Lower leg skin (tissue), 4 donors: ENCODE data around the gene CFAP74. TPM values are rescaled to one million over a fixed set of nuclear protein-coding genes. Genes with fewer than 3 reads are reported as not detected.

Experiments used
- DNase-seq, 2 donors: peaks; one replicate each; pipeline ENCODE4 v3.0.0-alpha.2; 2019; ENCODE audit warnings: low spot score in 2 of 2
- H3K4me3 ChIP-seq: fragments of 200-600 bp; sonication (generic); 2 replicates; pipeline ENCODE4 v1.5.1; 2017; ENCODE audit warnings: mild to moderate bottlenecking, low read depth; ENCODE audit not compliant: poor library complexity, severe bottlenecking
- CTCF ChIP-seq, 3 donors: fragments of 450-650 bp; IDR thresholded peaks; one replicate each; pipeline ENCODE4 v1.5.1; 2016; ENCODE audit warnings: antibody characterized with exemption in 3 of 3, mild to moderate bottlenecking in 3 of 3, moderate library complexity in 2 of 3
- POLR2A ChIP-seq, 2 donors: fragments of 450-650 bp; IDR thresholded peaks; one replicate each; pipeline ENCODE4 v1.6.1; 2016 to 2017; ENCODE audit warnings: antibody characterized with exemption in 2 of 2, mild to moderate bottlenecking in 1 of 2, moderate library complexity in 1 of 2
- WGBS, 2 donors: methylation state at CpG; one replicate each; pipeline ENCODE4 v1.1.5; 2018; 5-methylcytosine and 5-hydroxymethylcytosine counted together
- intact Hi-C: fragments of 100-400 bp; cut with DNase I; formaldehyde crosslinking; loops from one replicate; pipeline ENCODE4 v1.15.0; 2023; ENCODE audit warnings: low total_unique reads
- total RNA-seq, 4 donors: library from RNA; depleted of rRNA; stranded (reverse); fragments of >200 nt; gene quantifications; one replicate each; pipeline ENCODE4 v1.1.0, GENCODE V29; 2016

CFAP74 gene
- total RNA-seq, 4 donors from 2014 or later, result 0.10 TPM; not detected in 3

- no peak overlapping the region for H3K4me3 ChIP-seq
- intact Hi-C loops, result no loop called here
- WGBS, 2 donors, result 68 to 75% methylated on average over 13 of the region's 13 CpGs
- TF ChIP-seq CTCF (IDR thresholded peaks at IDR 0.05), result no peak
- no peak for TF ChIP-seq POLR2A (IDR thresholded peaks at IDR 0.05)
- no peak for DNase-seq
These were observed 29.6 kb upstream of the CFAP74 start for GRCh38 chr1:2033165-2033564.

GRCh38 chr1:2032737-2033136 is 29.2 kb upstream of the CFAP74 start:
- intact Hi-C loops, result no loop called here
- 58 to 62% methylated on average over 14 of the region's 14 CpGs for WGBS, 2 donors

GRCh38 chr1:2031546-2032540 is 28.3 kb upstream of the CFAP74 start:
- TF ChIP-seq POLR2A (IDR thresholded peaks at IDR 0.05) (no peak), CTCF (IDR thresholded peaks at IDR 0.05) (no peak)
- 71 to 84% methylated on average over 21 to 25 of the region's 33 CpGs for WGBS, 2 donors
- DNase-seq, result no peak
- intact Hi-C loops, result no loop called here
- H3K4me3 ChIP-seq, result no peak overlapping the region

More at GRCh38 chr1:2032737-2033136, 29.2 kb upstream of the CFAP74 start:
- TF ChIP-seq CTCF (IDR thresholded peaks at IDR 0.05), result no peak
- no peak for TF ChIP-seq POLR2A (IDR thresholded peaks at IDR 0.05)
- no peak for DNase-seq
- no peak overlapping the region for H3K4me3 ChIP-seq

- no peak for DNase-seq
- no peak overlapping the region for H3K4me3 ChIP-seq
- TF ChIP-seq CTCF (IDR thresholded peaks at IDR 0.05) (no peak), POLR2A (IDR thresholded peaks at IDR 0.05) (no peak)
- intact Hi-C loops, result no loop called here
- WGBS, 2 donors, result 89% methylated on average over 42 of the region's 42 CpGs
These were observed 26.7 kb upstream of the CFAP74 start for GRCh38 chr1:2030076-2030871.

GRCh38 chr1:2029561-2029960 is 26.0 kb upstream of the CFAP74 start:
- intact Hi-C loops, result no loop called here
- H3K4me3 ChIP-seq, result no peak overlapping the region
- 92 to 100% methylated on average over 3 to 15 of the region's 15 CpGs for WGBS, 2 donors
- no peak for TF ChIP-seq POLR2A (IDR thresholded peaks at IDR 0.05)
- no peak for TF ChIP-seq CTCF (IDR thresholded peaks at IDR 0.05)
- no peak for DNase-seq
